B cell (primary cell): ENCODE results near the gene PPM1N. TPM values are rescaled to one million over a fixed set of nuclear protein-coding genes. Genes with fewer than 3 reads are reported as not detected.

Source experiments
- ATAC-seq: fragments of 200-7000 bp; cut with Tn5 transposase; one replicate; pipeline ENCODE4 v1.10.0; 2021; ENCODE audit warnings: low read depth, mild to moderate bottlenecking, moderate number of reproducible peaks, moderate library complexity
- CTCF ChIA-PET: fragments of 350-600 bp; sonication (Branson Sonifier 250); formaldehyde crosslinking; loops from one replicate; lab custom pipeline; 2021; ENCODE audit warnings: antibody characterized with exemption, inconsistent platforms; lab: Charles Lee
- POLR2A ChIA-PET: fragments of 350-600 bp; sonication (Branson Sonifier 250); formaldehyde crosslinking; loops from one replicate; lab custom pipeline; 2021; ENCODE audit warnings: antibody characterized with exemption; lab: Charles Lee
- DNase-seq: peaks from one replicate; pipeline ENCODE4 v3.0.0; 2013
- H2AFZ ChIP-seq: 2 replicates; pipeline ENCODE4 v1.6.1; 2012; ENCODE audit warnings: mild to moderate bottlenecking, low read depth, low read length; ENCODE audit not compliant: insufficient read depth, poor library complexity, severe bottlenecking
- H3K27ac ChIP-seq, 2 donors: 1 replicate in 1 of 2; 2 replicates in 1 of 2; pipeline ENCODE4 v1.5.1; 2012 to 2013; ENCODE audit warnings: low read length in 2 of 2, mild to moderate bottlenecking in 2 of 2, moderate library complexity in 1 of 2
- H3K27me3 ChIP-seq, 4 experiments: fragments of 200-600 bp in 1 of 4; sonication (generic) in 1 of 4; replicated peaks in 1 of 4; 1 replicate in 2 of 4; 2 replicates in 2 of 4; pipeline versions ENCODE4 v1.6.1 to v1.7.0; 2013 to 2016; ENCODE audit warnings: low read length in 3 of 4, mild to moderate bottlenecking in 2 of 4, mixed read lengths in 1 of 4, moderate library complexity in 1 of 4; ENCODE audit not compliant: insufficient read depth in 4 of 4, control insufficient read depth in 3 of 4; ENCODE audit errors: control extremely low read depth in 1 of 4
- H3K36me3 ChIP-seq, 2 experiments: replicated peaks in 1 of 2; 1 replicate in 1 of 2; 2 replicates in 1 of 2; pipeline versions ENCODE4 v1.6.1 to v1.7.1; 2013; ENCODE audit warnings: low read length in 1 of 2; ENCODE audit not compliant: insufficient read depth in 2 of 2, control insufficient read depth in 1 of 2; ENCODE audit errors: control extremely low read depth in 1 of 2, extremely low read depth in 1 of 2
- H3K4me1 ChIP-seq, 2 donors: fragments of 200-600 bp in 1 of 2; sonication (generic) in 1 of 2; 1 replicate in 1 of 2; 2 replicates in 1 of 2; pipeline versions ENCODE4 v1.5.1 to v1.6.1; 2013 to 2017; ENCODE audit warnings: low read length in 2 of 2; ENCODE audit not compliant: control insufficient read depth in 2 of 2, insufficient read depth in 2 of 2
- H3K4me2 ChIP-seq: replicated peaks from 2 replicates; pipeline ENCODE3; 2012; ENCODE audit warnings: mild to moderate bottlenecking, low read depth, low read length; ENCODE audit not compliant: poor library complexity, severe bottlenecking
- H3K4me3 ChIP-seq, 5 experiments: fragments of 200-600 bp in 1 of 5; sonication (generic) in 1 of 5; 1 replicate in 3 of 5; 2 replicates in 2 of 5; pipeline versions ENCODE4 v1.5.1 to v1.7.0; 2011 to 2016; ENCODE audit warnings: low read length in 4 of 5, mild to moderate bottlenecking in 4 of 5, low read depth in 2 of 5, control low read depth in 1 of 5, moderate library complexity in 1 of 5; ENCODE audit not compliant: insufficient read depth in 1 of 5; ENCODE audit errors: control extremely low read depth in 1 of 5, extremely low read depth in 1 of 5
- H3K79me2 ChIP-seq: fragments of 200-600 bp; sonication (generic); one replicate; pipeline ENCODE4 v1.6.0; 2016; ENCODE audit warnings: low read length; ENCODE audit not compliant: control insufficient read depth, insufficient read depth
- H3K9ac ChIP-seq: fragments of 200-600 bp; sonication (generic); 2 replicates; pipeline ENCODE4 v1.6.1; 2017; ENCODE audit warnings: mild to moderate bottlenecking, low read length, moderate library complexity
- H3K9me3 ChIP-seq, 3 donors: one replicate each; pipeline versions ENCODE4 v1.6.1 to v1.7.1; 2013; ENCODE audit warnings: low read length in 2 of 3; ENCODE audit not compliant: control insufficient read depth in 2 of 3, insufficient read depth in 1 of 3; ENCODE audit errors: control extremely low read depth in 1 of 3
- H4K20me1 ChIP-seq: 2 replicates; pipeline ENCODE4 v1.6.0; 2012; ENCODE audit warnings: mild to moderate bottlenecking, low read length; ENCODE audit not compliant: insufficient read depth, control insufficient read depth, poor library complexity, severe bottlenecking
- H3K27ac Mint-ChIP-seq: one replicate; pipeline ENCODE4 v1.8.0; 2021; ENCODE audit warnings: mixed read lengths
- H3K27me3 Mint-ChIP-seq: one replicate; pipeline ENCODE4 v1.8.0; 2021; ENCODE audit warnings: mixed read lengths
- H3K4me1 Mint-ChIP-seq: one replicate; pipeline ENCODE4 v1.8.0; 2021; ENCODE audit warnings: mixed read lengths
- H3K4me3 Mint-ChIP-seq: one replicate; pipeline ENCODE4 v1.8.0; 2021; ENCODE audit warnings: mixed read lengths
- H3K9me3 Mint-ChIP-seq: one replicate; pipeline ENCODE4 v1.8.0; 2022; ENCODE audit warnings: mixed read lengths; ENCODE audit not compliant: insufficient read depth
- EZH2 ChIP-seq: IDR thresholded peaks from 2 replicates; pipeline ENCODE4 v1.6.1; 2012; ENCODE audit warnings: borderline replicate concordance, low read depth, mild to moderate bottlenecking, moderate library complexity, low read length; ENCODE audit not compliant: insufficient read depth, poor library complexity, severe bottlenecking
- WGBS: methylation state at CpG from one replicate; pipeline ENCODE4 v1.1.5; 2013; ENCODE audit warnings: missing lambda C conversion rate; ENCODE audit not compliant: insufficient coverage; 5-methylcytosine and 5-hydroxymethylcytosine counted together
- intact Hi-C: fragments of 100-400 bp; cut with micrococcal nuclease; formaldehyde crosslinking; loops from one replicate; pipeline ENCODE4 v1.10.0; 2022
- polyA plus RNA-seq: library from polyadenylated mRNA; depleted of rRNA; stranded (reverse); fragments of >200 nt; gene quantifications from 2 replicates; pipeline ENCODE4 v1.2.3, GENCODE V29; 2012
- total RNA-seq, 2 donors: library from RNA; stranded (reverse); fragments of 120-200 nt in 1 of 2; gene quantifications; 1 replicate in 1 of 2; 2 replicates in 1 of 2; pipeline versions ENCODE4 v1.2.3 to v1.2.4, GENCODE V29; 2013 to 2022
- TF ChIP-seq, protein P1 (sequence below): fragments of 200-600 bp; IDR thresholded peaks from one replicate; pipeline ENCODE4 v1.8.0; 2022; ENCODE audit warnings: antibody characterized with exemption, mild to moderate bottlenecking

PPM1N gene
- total and polyA plus RNA-seq, 2 donors (not counting 1 experiment from before 2014, with no cell fraction given), result 2.6 to 6.5 TPM

GRCh38 chr19:45451850-45452387 lies 46.3 kb upstream of the PPM1N start:
- Histone ChIP-seq H3K9ac (no peak overlapping the region), H2AFZ (no peak overlapping the region), H3K4me3 (no peak overlapping the region), H3K27ac (peak overlapping the region; percentile 74 to 91), H3K4me1 (peaks cover 32 to 54% of the 10 kb centered on the region in 2 donors), H3K9me3 (peaks cover 0 to 9% (median 0%) of the 10 kb centered on the region in 3 donors), H3K36me3 (no peaks in the 10 kb centered on the region), H4K20me1 (no peaks in the 10 kb centered on the region), H3K4me2 (peak overlapping the region; percentile 91), H3K27me3 (no peaks in the 10 kb centered on the region), H3K79me2 (peaks cover 7% of the 10 kb centered on the region)
- ChIA-PET CTCF (interaction anchor here (1.0 to 2.2 kb wide), 5 partner anchors 13 to 56 kb away, joined by 3 to 7 read pairs (median 5); partner anchors contain the start of gene FOSB), POLR2A (interaction anchor here (0.5 to 1.3 kb wide), 3 partner anchors 16 to 70 kb away, joined by 3 to 5 read pairs (median 4); partner anchors contain the start of gene FOSB)
- ATAC-seq, result no peak
- intact Hi-C loops, result loop anchor here (1.0 kb wide), 1 partner anchor 15 kb away; the partner anchor contains the start of gene FOSB
- DNase-seq, result no peak
- WGBS, result 87% methylated on average over 10 of the region's 12 CpGs
- Mint-ChIP-seq H3K9me3 (no peaks in the 10 kb centered on the region), H3K4me3 (peak overlapping the region; percentile 94), H3K27me3 (no peaks in the 10 kb centered on the region), H3K4me1 (peaks cover 59% of the 10 kb centered on the region), H3K27ac (peak overlapping the region; percentile 87)
- TF ChIP-seq EZH2, result no peak
- TF ChIP-seq, protein P1, sequence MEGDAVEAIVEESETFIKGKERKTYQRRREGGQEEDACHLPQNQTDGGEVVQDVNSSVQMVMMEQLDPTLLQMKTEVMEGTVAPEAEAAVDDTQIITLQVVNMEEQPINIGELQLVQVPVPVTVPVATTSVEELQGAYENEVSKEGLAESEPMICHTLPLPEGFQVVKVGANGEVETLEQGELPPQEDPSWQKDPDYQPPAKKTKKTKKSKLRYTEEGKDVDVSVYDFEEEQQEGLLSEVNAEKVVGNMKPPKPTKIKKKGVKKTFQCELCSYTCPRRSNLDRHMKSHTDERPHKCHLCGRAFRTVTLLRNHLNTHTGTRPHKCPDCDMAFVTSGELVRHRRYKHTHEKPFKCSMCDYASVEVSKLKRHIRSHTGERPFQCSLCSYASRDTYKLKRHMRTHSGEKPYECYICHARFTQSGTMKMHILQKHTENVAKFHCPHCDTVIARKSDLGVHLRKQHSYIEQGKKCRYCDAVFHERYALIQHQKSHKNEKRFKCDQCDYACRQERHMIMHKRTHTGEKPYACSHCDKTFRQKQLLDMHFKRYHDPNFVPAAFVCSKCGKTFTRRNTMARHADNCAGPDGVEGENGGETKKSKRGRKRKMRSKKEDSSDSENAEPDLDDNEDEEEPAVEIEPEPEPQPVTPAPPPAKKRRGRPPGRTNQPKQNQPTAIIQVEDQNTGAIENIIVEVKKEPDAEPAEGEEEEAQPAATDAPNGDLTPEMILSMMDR, result no peak
